GM12864 (cell line): ENCODE data around the gene ADAM19.

Experiments used
- DNase-seq: peaks from one replicate; pipeline ENCODE4 v3.0.0-alpha.2; 2011; ENCODE audit warnings: low read depth
- H3K4me3 ChIP-seq: 2 replicates; pipeline ENCODE4 v1.5.1; 2011; ENCODE audit warnings: mild to moderate bottlenecking, low read depth, low read length, control low read depth
- CTCF ChIP-seq: IDR thresholded peaks from 2 replicates; pipeline ENCODE4 v1.5.1; 2011; ENCODE audit warnings: low read depth, mild to moderate bottlenecking, moderate library complexity, low read length, control low read depth, inconsistent platforms; ENCODE audit errors: missing control alignments

ADAM19 gene

GRCh38 chr5:157518963-157519362, 56.6 kb downstream of the ADAM19 start:
- DNase-seq = no peak
- no peak overlapping the region for H3K4me3 ChIP-seq
- no peak for TF ChIP-seq CTCF

GRCh38 chr5:157516626-157517325, 58.8 kb downstream of the ADAM19 start:
- no peak for DNase-seq
- no peak overlapping the region for H3K4me3 ChIP-seq
- TF ChIP-seq CTCF = no peak

GRCh38 chr5:157516006-157516405, 59.6 kb downstream of the ADAM19 start:
- no peak for TF ChIP-seq CTCF
- no peak overlapping the region for H3K4me3 ChIP-seq
- no peak for DNase-seq

GRCh38 chr5:157514974-157515373, 60.6 kb downstream of the ADAM19 start:
- H3K4me3 ChIP-seq = no peak overlapping the region
- no peak for DNase-seq
- TF ChIP-seq CTCF = no peak

GRCh38 chr5:157513182-157513581, 62.4 kb downstream of the ADAM19 start:
- no peak for TF ChIP-seq CTCF
- H3K4me3 ChIP-seq = no peak overlapping the region
- no peak for DNase-seq

GRCh38 chr5:157511651-157512644, 63.6 kb downstream of the ADAM19 start:
- DNase-seq = no peak
- no peak for TF ChIP-seq CTCF
- H3K4me3 ChIP-seq = no peak overlapping the region
